GM23338 (cell line): ENCODE measurements around the gene FAM219A. TPM values are rescaled to one million over a fixed set of nuclear protein-coding genes. Genes with fewer than 3 reads are reported as not detected.

Experiments used
- ATAC-seq: fragments of 200-7000 bp; cut with Tn5 transposase; 3 replicates; pipeline ENCODE4 v1.9.1; 2020
- DNase-seq: peaks from one replicate; pipeline ENCODE4 v3.0.0-alpha.2; 2015; ENCODE audit warnings: low spot score
- H2AFZ ChIP-seq: fragments of 200-600 bp; sonication (generic); 2 replicates; pipeline ENCODE4 v1.8.0; 2016; ENCODE audit warnings: antibody characterized with exemption, mild to moderate bottlenecking, moderate library complexity
- H3F3A ChIP-seq: fragments of 200-600 bp; sonication (generic); replicated peaks from 2 replicates; pipeline ENCODE4 v1.8.0; 2017; ENCODE audit warnings: antibody characterized with exemption, mixed run types, low read depth
- H3K27ac ChIP-seq: fragments of 200-600 bp; sonication (generic); 2 replicates; pipeline ENCODE4 v1.6.1; 2016; ENCODE audit warnings: low read depth
- H3K27me3 ChIP-seq: fragments of 200-600 bp; sonication (generic); 2 replicates; pipeline ENCODE4 v1.8.0; 2016; ENCODE audit warnings: mild to moderate bottlenecking, mixed run types, moderate library complexity; ENCODE audit not compliant: insufficient read depth
- H3K36me3 ChIP-seq: fragments of 200-600 bp; sonication (generic); 2 replicates; pipeline ENCODE4 v1.8.0; 2016; ENCODE audit warnings: mild to moderate bottlenecking; ENCODE audit not compliant: insufficient read depth
- H3K4me1 ChIP-seq: fragments of 200-600 bp; sonication (generic); 2 replicates; pipeline ENCODE4 v1.8.0; 2016; ENCODE audit warnings: mild to moderate bottlenecking, moderate library complexity; ENCODE audit not compliant: insufficient read depth
- H3K4me2 ChIP-seq: fragments of 200-600 bp; sonication (generic); 2 replicates; pipeline ENCODE4 v1.7.1; 2017; ENCODE audit warnings: mixed run types
- H3K4me3 ChIP-seq: fragments of 200-600 bp; sonication (generic); 2 replicates; pipeline ENCODE4 v1.6.1; 2016; ENCODE audit warnings: mixed run types
- H3K79me2 ChIP-seq: fragments of 200-600 bp; sonication (generic); replicated peaks from 2 replicates; pipeline ENCODE4 v1.8.0; 2017; ENCODE audit warnings: mild to moderate bottlenecking; ENCODE audit not compliant: insufficient read depth
- H3K9me2 ChIP-seq: fragments of 200-600 bp; sonication (generic); 2 replicates; pipeline ENCODE4 v1.8.0; 2017; ENCODE audit not compliant: insufficient read depth
- H4K20me1 ChIP-seq: fragments of 200-600 bp; sonication (generic); replicated peaks from 2 replicates; pipeline ENCODE4 v1.8.0; 2017; ENCODE audit warnings: mild to moderate bottlenecking; ENCODE audit not compliant: insufficient read depth
- H3K27ac Mint-ChIP-seq: 2 replicates; pipeline ENCODE4 v1.8.0; 2020; ENCODE audit warnings: inconsistent platforms, mild to moderate bottlenecking, moderate library complexity, mixed read lengths
- H3K27me3 Mint-ChIP-seq: 3 replicates; pipeline ENCODE4 v1.8.0; 2022; ENCODE audit warnings: low read depth, mild to moderate bottlenecking, moderate library complexity, mixed read lengths, inconsistent platforms; ENCODE audit not compliant: insufficient read depth, poor library complexity
- H3K36me3 Mint-ChIP-seq: 3 replicates; pipeline ENCODE4 v1.8.0; 2021; ENCODE audit warnings: low read depth, mild to moderate bottlenecking, inconsistent platforms, moderate library complexity, mixed read lengths
- H3K4me1 Mint-ChIP-seq: 3 replicates; pipeline ENCODE4 v1.8.0; 2020; ENCODE audit warnings: mild to moderate bottlenecking, inconsistent platforms, mixed read lengths
- H3K4me3 Mint-ChIP-seq: 3 replicates; pipeline ENCODE4 v1.8.0; 2021; ENCODE audit warnings: moderate library complexity, mild to moderate bottlenecking, inconsistent platforms, mixed read lengths
- H3K9me3 Mint-ChIP-seq: 3 replicates; pipeline ENCODE4 v1.8.0; 2020; ENCODE audit warnings: moderate library complexity, mild to moderate bottlenecking, inconsistent platforms, mixed read lengths
- CREB1 ChIP-seq: fragments of 250-450 bp; sonication (Bioruptor Pico); IDR thresholded peaks from 2 replicates; pipeline ENCODE4 v1.5.0; 2020; ENCODE audit warnings: low read depth, mild to moderate bottlenecking, moderate library complexity
- CTCF ChIP-seq, 2 experiments: fragments of 200-600 bp in 1 of 2; sonication (generic) in 1 of 2; conservative IDR thresholded peaks; 2 replicates each; pipeline versions ENCODE4 v1.5.1 to v1.6.1; 2016 to 2017; ENCODE audit warnings: antibody characterized with exemption in 2 of 2, low read depth in 2 of 2, mild to moderate bottlenecking in 2 of 2, moderate library complexity in 1 of 2
- ETS1 ChIP-seq: IDR thresholded peaks from 2 replicates; pipeline ENCODE4 v1.6.1; 2016; ENCODE audit warnings: antibody characterized with exemption
- EZH2phosphoT487 ChIP-seq: fragments of 200-600 bp; sonication (generic); IDR thresholded peaks from one replicate; pipeline ENCODE4 v1.8.1; 2018; ENCODE audit warnings: antibody characterized with exemption; ENCODE audit not compliant: unreplicated experiment
- NANOG ChIP-seq: IDR thresholded peaks from 2 replicates; pipeline ENCODE4 v1.6.1; 2016; ENCODE audit warnings: antibody characterized with exemption, borderline replicate concordance
- REST ChIP-seq: IDR thresholded peaks from one replicate; pipeline ENCODE4 v1.6.1; 2018; ENCODE audit warnings: antibody characterized with exemption; ENCODE audit not compliant: unreplicated experiment
- STAT1 ChIP-seq: IDR thresholded peaks from one replicate; pipeline ENCODE4 v1.6.1; 2016; ENCODE audit warnings: antibody characterized with exemption; ENCODE audit not compliant: unreplicated experiment
- ZNF331 ChIP-seq: fragments of 250-450 bp; sonication (Bioruptor Pico); IDR thresholded peaks from 2 replicates; pipeline ENCODE4 v1.5.0; 2020; ENCODE audit warnings: low read depth, mild to moderate bottlenecking, moderate library complexity
- ZNF462 ChIP-seq: fragments of 250-450 bp; sonication (Bioruptor Pico); IDR thresholded peaks from 2 replicates; pipeline ENCODE4 v1.5.0; 2020; ENCODE audit warnings: mild to moderate bottlenecking, moderate library complexity
- polyA plus RNA-seq: library from polyadenylated mRNA; unstranded; fragments of >200 nt; fragmentation: Nextera tagmentation; extraction: Ambion mirVana; gene quantifications from 2 replicates; pipeline ENCODE4 v1.2.1, GENCODE V29; 2016
- total RNA-seq: library from RNA; depleted of rRNA; stranded (reverse); fragments of >200 nt; shearing (Covaris generic); gene quantifications from 2 replicates; pipeline ENCODE4 v1.2.3, GENCODE V29; 2014

The FAM219A gene
- total and polyA plus RNA-seq, 2 experiments from 2014 or later = 3.8 to 7.2 TPM

GRCh38 chr9:34490360-34490759 lies 32.0 kb upstream of the FAM219A start (continued):
- TF ChIP-seq REST = no peak

- Mint-ChIP-seq H3K4me3 (no peak overlapping the region), H3K27ac (no peak overlapping the region), H3K27me3 (peaks cover 2% of the 10 kb centered on the region), H3K36me3 (no peaks in the 10 kb centered on the region), H3K9me3 (no peaks in the 10 kb centered on the region), H3K4me1 (no peaks in the 10 kb centered on the region; the same call in 2 of the 3 replicates)
- H3K27ac ChIP-seq = no peak overlapping the region
- H3K4me3 ChIP-seq = no peak overlapping the region
- H3K4me1 ChIP-seq = no peaks in the 10 kb centered on the region
- no peak overlapping the region for H2AFZ ChIP-seq
- no peaks in the 10 kb centered on the region for H3K79me2 ChIP-seq
- ATAC-seq (no peak), DNase-seq (no peak)
- H3K4me2 ChIP-seq = no peak overlapping the region
- no peaks in the 10 kb centered on the region for H3F3A ChIP-seq
- no peaks in the 10 kb centered on the region for H3K9me2 ChIP-seq
- no peaks in the 10 kb centered on the region for H3K27me3 ChIP-seq
- no peaks in the 10 kb centered on the region; the same call in 1 of the 2 replicates for H4K20me1 ChIP-seq
- H3K36me3 ChIP-seq = no peaks in the 10 kb centered on the region
- TF ChIP-seq ZNF331 (CRISPR knock-in tag) = no peak
- no peak for TF ChIP-seq CTCF (conservative IDR thresholded peaks at IDR 0.05; ENCODE audit: low read depth in 2 of 2)
- TF ChIP-seq REST = no peak
- no peak for TF ChIP-seq ZNF462 (CRISPR knock-in tag)
- TF ChIP-seq ETS1 = no peak
- no peak for TF ChIP-seq STAT1
- no peak for TF ChIP-seq EZH2phosphoT487
- no peak for TF ChIP-seq CREB1
- no peak for TF ChIP-seq NANOG
These were observed 28.2 kb upstream of the FAM219A start for GRCh38 chr9:34486572-34486971.
